ENCODE measurements around the gene IRF9. TPM values are rescaled to one million over a fixed set of nuclear protein-coding genes. Genes with fewer than 3 reads are reported as not detected.

Gene IRF9
- total and polyA plus RNA-seq, 2 of the 13 experiments (the other 11 are each of a cell fraction or from before 2014, with no cell fraction given) = 14.9 to 49.7 TPM

DNA sequence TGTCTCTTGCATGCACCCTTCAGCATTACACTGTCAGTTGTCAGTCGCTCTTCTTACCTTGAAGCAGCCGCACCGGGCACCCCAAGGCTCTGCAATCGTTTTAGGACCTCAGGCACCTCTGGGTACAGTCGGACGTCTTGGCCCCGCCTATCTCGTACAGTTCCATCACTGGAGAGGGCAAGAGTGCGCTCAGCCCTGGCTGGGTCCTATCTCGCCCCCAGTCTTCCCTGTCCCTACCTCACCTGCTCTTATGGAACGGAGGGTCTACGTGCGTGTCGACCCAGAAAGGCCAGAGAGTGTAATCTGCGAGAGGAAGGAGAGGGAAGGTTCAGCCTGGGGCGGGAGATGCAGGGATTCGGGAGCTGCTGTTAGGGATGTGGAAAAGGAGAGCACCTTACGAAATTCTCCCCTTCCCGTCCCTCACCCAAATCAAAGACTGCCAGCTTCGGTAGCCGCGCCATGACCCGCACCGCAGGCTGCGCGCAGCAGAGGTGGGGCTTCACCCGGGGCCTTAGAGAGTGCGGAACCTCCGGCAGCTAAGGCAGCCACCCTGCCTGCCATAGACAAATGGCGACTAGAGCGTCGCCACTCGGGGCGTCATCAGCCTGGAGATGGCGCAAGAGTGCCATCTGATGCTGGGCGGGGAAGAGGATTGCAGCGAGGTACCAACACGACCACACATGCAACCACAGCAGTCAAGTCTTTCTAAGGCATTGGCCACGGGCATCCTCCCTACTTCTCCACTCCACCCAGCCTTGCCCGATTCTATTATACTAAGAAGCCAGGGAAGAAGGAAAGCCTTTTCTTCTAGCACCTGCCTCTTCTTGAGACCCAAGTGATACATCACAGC, 54.7 kb downstream of the IRF9 start, which contains the start of gene MDP1 (continued):
- TF ChIP-seq SMYD3 (CRISPR knock-in tag; IDR thresholded peaks at IDR 0.05) (peak; percentile 99; the same call in 1 of the 2 replicates), ZNF251 (CRISPR knock-in tag; IDR thresholded peaks at IDR 0.05) (peak; percentile 71), ZNF558 (CRISPR knock-in tag; IDR thresholded peaks at IDR 0.05; ENCODE audit: borderline replicate concordance) (no peak), ZNF260 (CRISPR knock-in tag; IDR thresholded peaks at IDR 0.05; ENCODE audit: borderline replicate concordance, low read depth) (0 out of 2 replicates have a peak, but pooled peaks have one; percentile 76), ZBTB7A (CRISPR knock-in tag; IDR thresholded peaks at IDR 0.05) (no peak; the same call in 1 of the 2 replicates), HNF1B (CRISPR knock-in tag; IDR thresholded peaks at IDR 0.05) (peak; percentile 94), MYC (CRISPR knock-in tag; IDR thresholded peaks at IDR 0.05; ENCODE audit: borderline replicate concordance) (peak; percentile 98), ZNF713 (CRISPR knock-in tag; IDR thresholded peaks at IDR 0.05) (peak; percentile 99), ATF5 (CRISPR knock-in tag; IDR thresholded peaks at IDR 0.05; ENCODE audit: low read depth) (peak; percentile 96; the same call in 1 of the 2 replicates), THAP8 (CRISPR knock-in tag; IDR thresholded peaks at IDR 0.05; ENCODE audit: borderline replicate concordance) (no peak), ATF2 (CRISPR knock-in tag; IDR thresholded peaks at IDR 0.05) (peak; percentile 98), BORCS8-MEF2B (CRISPR knock-in tag; IDR thresholded peaks at IDR 0.05) (peak; percentile 99), HNRNPLL (IDR thresholded peaks at IDR 0.05; ENCODE audit: low read depth, low read length, poor library complexity, severe bottlenecking) (peak; percentile 97), ZNF670 (CRISPR knock-in tag; IDR thresholded peaks at IDR 0.05; ENCODE audit: borderline replicate concordance) (no peak), ZNF225 (CRISPR knock-in tag; IDR thresholded peaks at IDR 0.05) (peak; percentile 100), ZNF431 (CRISPR knock-in tag; IDR thresholded peaks at IDR 0.05; ENCODE audit: borderline replicate concordance, low read depth) (no peak)
- TF ChIP-seq, protein P1, sequence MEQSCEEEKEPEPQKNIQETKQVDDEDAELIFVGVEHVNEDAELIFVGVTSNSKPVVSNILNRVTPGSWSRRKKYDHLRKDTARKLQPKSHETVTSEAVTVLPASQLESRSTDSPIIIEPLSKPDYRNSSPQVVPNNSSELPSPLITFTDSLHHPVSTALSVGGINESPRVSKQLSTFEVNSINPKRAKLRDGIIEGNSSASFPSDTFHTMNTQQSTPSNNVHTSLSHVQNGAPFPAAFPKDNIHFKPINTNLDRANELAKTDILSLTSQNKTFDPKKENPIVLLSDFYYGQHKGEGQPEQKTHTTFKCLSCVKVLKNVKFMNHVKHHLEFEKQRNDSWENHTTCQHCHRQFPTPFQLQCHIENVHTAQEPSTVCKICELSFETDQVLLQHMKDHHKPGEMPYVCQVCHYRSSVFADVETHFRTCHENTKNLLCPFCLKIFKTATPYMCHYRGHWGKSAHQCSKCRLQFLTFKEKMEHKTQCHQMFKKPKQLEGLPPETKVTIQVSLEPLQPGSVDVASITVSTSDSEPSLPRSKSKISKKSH (CRISPR knock-in tag; IDR thresholded peaks at IDR 0.05; ENCODE audit: borderline replicate concordance) = peak; percentile 99
- TF ChIP-seq, protein P2, sequence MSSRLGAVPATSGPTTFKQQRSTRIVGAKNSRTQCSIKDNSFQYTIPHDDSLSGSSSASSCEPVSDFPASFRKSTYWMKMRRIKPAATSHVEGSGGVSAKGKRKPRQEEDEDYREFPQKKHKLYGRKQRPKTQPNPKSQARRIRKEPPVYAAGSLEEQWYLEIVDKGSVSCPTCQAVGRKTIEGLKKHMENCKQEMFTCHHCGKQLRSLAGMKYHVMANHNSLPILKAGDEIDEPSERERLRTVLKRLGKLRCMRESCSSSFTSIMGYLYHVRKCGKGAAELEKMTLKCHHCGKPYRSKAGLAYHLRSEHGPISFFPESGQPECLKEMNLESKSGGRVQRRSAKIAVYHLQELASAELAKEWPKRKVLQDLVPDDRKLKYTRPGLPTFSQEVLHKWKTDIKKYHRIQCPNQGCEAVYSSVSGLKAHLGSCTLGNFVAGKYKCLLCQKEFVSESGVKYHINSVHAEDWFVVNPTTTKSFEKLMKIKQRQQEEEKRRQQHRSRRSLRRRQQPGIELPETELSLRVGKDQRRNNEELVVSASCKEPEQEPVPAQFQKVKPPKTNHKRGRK (CRISPR knock-in tag; IDR thresholded peaks at IDR 0.05) = peak; percentile 86; the same call in 1 of the 2 replicates

Measured in HepG2 (cell line).